Measurements from ENCODE around the gene PCIF1.

DNA sequence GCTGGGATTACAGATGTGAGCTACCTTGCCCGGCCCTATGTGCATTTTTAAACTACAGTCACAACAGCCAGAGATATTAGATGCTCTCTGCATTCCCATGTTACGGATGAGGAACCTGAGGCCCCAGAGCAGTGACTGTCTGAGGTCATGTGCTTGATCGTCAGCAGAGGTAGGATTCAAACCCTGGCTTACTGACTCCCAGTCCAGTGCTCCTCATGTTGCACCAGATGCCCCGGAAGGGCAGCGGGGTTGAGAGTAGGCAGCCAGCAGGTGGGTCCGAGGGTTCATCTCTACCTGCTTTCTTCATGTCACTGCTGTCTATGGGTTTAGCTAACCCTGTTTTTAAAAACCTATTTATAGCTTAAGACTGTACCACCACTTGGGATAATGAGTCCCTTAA is 46.8 kb downstream of the PCIF1 start:
- TF ChIP-seq, protein P1, sequence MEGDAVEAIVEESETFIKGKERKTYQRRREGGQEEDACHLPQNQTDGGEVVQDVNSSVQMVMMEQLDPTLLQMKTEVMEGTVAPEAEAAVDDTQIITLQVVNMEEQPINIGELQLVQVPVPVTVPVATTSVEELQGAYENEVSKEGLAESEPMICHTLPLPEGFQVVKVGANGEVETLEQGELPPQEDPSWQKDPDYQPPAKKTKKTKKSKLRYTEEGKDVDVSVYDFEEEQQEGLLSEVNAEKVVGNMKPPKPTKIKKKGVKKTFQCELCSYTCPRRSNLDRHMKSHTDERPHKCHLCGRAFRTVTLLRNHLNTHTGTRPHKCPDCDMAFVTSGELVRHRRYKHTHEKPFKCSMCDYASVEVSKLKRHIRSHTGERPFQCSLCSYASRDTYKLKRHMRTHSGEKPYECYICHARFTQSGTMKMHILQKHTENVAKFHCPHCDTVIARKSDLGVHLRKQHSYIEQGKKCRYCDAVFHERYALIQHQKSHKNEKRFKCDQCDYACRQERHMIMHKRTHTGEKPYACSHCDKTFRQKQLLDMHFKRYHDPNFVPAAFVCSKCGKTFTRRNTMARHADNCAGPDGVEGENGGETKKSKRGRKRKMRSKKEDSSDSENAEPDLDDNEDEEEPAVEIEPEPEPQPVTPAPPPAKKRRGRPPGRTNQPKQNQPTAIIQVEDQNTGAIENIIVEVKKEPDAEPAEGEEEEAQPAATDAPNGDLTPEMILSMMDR (conservative IDR thresholded peaks at IDR 0.05 in 1 of 2, IDR thresholded peaks at IDR 0.05 in 1 of 2; ENCODE audit: extremely low read depth in 1 of 2, insufficient read depth in 1 of 2, low read depth in 1 of 2, low read length in 2 of 2): no peak
- no peak for TF ChIP-seq EZH2 (IDR thresholded peaks at IDR 0.05; ENCODE audit: borderline replicate concordance, low read length)

All from mammary epithelial cell (primary cell).